Islet of Langerhans (tissue), 1 donor: ENCODE data around the gene MIF.
A peak's percentile ranks its signal among the peaks of the same experiment; 100 is the strongest.
"Not testable (repeated sequence)": the region's sequence is repeated elsewhere in the genome, so short reads cannot be mapped to it uniquely, and the experiment has no call there.

ENCODE experiments used
- FAIRE-seq: peaks from one replicate; lab custom pipeline; 2011; peaks lifted over from hg19 to GRCh38; lab: Jason Lieb, UNC

Gene MIF

GRCh38 chr22:23903328-23903971 lies 9.3 kb downstream of the MIF start:
- no peak for FAIRE-seq

- no peak for FAIRE-seq
These were observed 10.5 kb downstream of the MIF start for GRCh38 chr22:23904573-23905254.

- FAIRE-seq = no peak
These were observed 12.5 kb downstream of the MIF start for GRCh38 chr22:23906641-23907040.

DNA sequence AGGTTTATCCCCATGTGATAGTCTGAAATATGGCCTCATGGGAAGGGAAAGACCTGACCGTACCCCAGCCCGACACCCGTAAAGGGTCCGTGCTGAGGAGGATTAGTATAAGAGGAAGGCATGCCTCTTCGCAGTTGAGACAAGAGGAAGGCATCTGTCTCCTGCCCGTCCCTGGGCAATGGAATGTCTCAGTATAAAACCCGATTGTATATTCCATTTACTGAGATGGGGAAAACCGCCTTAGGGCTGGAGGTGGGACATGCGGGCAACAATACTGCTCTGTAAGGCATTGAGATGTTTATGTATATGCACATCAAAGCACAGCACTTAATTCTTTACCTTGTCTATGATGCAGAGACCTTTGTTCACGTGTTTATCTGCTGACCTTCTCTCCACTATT lies 13.2 kb downstream of the MIF start:
- FAIRE-seq = not testable (repeated sequence)

- no peak for FAIRE-seq
These were observed 14.5 kb downstream of the MIF start for GRCh38 chr22:23908587-23909205.

- FAIRE-seq = no peak
These were observed 15.2 kb downstream of the MIF start for GRCh38 chr22:23909296-23909898.

DNA sequence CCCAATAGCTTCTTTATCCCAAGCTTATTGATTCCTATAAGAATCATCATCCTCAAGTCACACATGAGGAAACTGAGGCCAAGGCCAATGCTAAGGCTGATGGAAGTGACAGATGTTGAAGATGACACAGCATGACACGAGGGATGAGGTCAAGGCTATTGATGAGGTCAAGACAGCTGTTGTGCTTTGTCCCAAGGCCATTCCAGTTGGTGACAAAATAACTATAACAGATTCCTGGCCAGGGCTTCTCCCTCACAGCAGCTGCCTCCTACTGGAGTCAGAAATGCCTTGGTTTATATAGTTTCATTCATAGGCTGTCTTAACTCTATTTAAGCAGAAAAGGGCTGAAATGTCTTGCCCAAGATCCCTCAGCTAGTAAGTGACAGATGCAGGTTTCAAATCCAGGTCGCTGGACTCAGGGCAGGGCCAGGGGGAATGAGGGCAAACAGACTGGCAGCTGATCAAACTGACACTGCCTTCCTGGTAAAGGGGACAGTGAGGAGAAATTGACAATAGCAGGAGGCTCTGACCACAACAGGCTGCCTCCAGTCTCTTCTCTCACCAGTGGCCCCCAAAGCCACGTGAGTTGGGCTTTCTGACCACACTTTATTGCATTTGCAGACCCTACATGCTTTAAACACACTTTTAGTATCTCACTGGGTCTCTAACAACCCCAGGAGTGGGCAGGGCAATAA lies 16.5 kb downstream of the MIF start:
- FAIRE-seq = no peak

DNA sequence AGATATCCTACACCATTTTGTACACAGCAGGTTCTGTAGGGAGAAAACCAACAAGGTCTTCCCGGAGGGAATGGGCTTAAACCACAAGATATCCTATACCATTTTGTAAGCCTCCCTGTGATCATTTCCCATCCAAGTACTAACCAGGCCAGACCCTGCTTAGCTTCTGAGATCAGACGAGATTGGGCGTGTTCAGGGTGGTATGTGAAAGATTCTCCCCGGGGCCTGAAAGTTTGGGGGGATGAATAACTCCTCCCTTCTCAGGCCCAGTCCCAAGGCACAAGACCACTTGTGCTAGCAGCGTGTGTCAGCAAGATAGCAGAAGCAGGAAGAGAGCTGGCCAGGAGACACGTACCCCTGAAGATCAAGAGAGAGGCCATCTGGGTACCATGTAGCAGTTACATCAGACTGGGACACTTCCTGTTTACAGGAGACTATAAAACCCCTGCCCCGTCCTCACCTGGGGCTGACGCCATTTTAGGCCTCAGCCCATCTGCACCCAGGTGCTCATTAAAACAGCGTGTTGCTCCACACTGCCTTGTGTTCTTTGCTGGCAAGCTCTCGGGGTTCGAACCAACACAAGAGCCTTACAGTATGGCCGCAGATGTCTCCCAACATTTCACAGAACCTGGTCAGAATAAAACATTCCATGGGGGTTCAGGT lies 17.3 kb downstream of the MIF start:
- FAIRE-seq = no peak

DNA sequence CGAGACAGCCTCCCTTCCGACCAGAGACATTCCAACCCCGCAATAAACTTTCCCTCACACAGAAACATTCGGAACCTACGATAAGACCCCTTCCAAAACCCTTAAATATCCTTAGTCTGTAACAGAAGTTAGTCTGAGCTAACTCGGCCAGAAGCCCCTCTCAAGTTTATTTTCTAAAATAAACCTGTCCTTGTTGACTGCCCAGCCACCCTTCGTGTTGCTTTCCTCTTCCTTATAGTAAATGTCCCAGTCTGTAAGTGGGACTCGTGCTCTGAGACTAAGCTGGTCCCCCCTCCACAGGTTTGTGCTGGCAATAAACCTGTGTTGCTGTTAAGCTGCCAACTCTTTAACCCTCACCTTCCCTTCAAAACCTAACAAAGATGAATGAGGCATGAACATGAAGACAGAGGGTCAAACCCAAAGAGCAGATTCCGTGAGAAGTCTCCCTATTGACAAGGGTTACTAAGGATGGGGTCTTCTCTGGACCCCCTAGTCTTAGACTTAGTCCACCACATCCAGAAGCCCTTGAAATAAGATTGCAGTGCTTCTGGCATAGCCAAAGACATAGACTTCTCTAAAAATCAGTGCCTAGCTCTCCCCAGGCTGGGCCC lies 18.2 kb downstream of the MIF start:
- no peak for FAIRE-seq

- FAIRE-seq = no peak
These were observed 19.1 kb downstream of the MIF start for GRCh38 chr22:23913306-23913660.

DNA sequence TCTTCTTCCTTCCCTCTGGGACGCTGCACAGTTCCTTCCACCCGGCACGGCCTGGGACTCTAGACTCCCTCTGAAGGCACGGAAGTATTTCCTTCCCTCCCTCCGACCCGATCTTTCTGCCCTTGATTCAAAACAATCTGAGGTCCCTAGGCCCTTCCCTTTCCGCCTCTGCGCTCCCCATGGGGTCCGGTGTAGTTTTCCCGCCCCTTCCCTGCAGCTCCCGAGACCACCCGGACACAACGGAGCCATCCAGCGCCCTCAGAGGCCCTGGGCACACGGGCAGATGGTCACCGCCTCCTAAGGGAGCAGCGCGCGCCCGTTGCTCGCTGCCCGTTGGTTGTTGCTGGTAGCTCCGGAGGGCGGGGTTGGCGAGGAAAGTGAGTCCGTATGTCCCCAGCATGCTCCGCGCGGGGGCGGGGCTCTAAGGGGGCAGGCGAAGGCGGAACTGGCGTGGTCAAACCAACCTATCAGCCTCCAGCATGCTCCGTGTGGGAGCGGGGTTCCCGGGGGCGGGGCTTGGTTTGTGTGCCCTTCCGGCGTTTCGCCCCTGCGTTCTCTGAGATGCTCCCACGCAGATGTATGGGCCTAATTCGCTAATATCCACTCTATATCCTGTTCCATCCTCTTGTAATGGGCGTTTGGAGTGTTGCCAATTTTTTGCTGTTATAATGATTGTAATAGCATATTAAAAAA lies 19.6 kb downstream of the MIF start:
- peak; percentile 5 for FAIRE-seq

GRCh38 chr22:23915290-23915689 lies 21.1 kb downstream of the MIF start:
- FAIRE-seq = no peak

- FAIRE-seq = not testable (repeated sequence)
These were observed 26.1 kb downstream of the MIF start for GRCh38 chr22:23920267-23920611.

DNA sequence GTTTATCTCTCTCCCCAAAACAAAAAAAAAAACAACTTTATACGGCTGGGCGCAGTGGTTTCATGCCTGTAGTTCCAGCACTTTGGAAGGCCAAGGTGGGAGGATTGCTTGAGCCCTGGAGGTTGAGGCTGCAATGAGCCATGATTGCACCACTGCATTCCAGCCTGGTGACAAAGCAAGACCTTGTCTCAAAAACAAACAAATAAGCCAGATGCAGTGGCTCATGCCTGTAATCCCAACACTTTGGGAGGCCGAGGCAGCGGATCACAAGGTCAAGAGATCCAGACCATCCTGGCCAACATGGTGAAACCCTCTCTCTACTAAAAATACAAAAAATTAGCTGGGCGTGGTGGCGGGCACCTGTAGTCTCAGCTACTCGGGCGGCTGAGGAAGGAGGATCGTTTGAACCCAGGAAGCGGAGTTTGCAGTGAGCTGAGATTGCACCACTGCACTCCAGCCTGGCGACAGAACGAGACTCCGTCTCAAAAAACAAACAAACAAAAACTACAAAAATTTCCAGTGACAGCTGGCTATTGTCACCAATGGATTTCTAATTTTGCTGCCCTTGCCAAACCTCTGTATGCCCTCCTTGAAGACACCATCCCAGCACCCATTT lies 27.5 kb downstream of the MIF start:
- not testable (repeated sequence) for FAIRE-seq

DNA sequence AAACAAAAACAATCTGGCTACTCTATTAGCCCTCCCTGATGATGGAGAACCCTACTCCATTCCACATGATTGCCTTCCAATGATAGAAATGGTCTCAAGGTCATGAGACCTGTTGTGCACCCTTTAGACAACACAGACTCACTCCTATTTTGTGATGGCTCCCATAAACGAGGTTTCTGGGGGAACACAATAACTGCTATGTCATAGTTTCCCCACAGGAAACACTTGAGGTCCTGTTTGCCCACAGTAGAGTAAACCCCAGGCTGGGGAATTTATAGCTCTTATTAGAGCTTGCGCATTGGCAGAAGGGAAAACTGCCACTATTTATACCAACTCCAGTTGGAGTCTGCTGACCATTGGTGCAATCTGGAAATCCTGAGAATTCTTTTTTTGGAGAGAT lies 28.7 kb downstream of the MIF start:
- no peak for FAIRE-seq

GRCh38 chr22:23925020-23925606 lies 30.9 kb downstream of the MIF start:
- no peak for FAIRE-seq

- no peak for FAIRE-seq
These were observed 32.4 kb downstream of the MIF start for GRCh38 chr22:23926561-23926960.

GRCh38 chr22:23938328-23939016 lies 44.3 kb downstream of the MIF start:
- FAIRE-seq = no peak

GRCh38 chr22:23939017-23939357 lies 44.8 kb downstream of the MIF start:
- no peak for FAIRE-seq

GRCh38 chr22:23940166-23940565 lies 46.0 kb downstream of the MIF start:
- FAIRE-seq = not testable (repeated sequence)
